SK-N-MC (cell line): ENCODE results near the gene MED13L.

Experiments used
- EZH2 ChIP-seq: fragments of 200-600 bp; sonication (generic); IDR thresholded peaks from one replicate; pipeline ENCODE4 v1.6.1; 2017; ENCODE audit warnings: antibody characterized with exemption
- POLR2AphosphoS5 ChIP-seq: IDR thresholded peaks from 2 replicates; pipeline ENCODE4 v1.6.1; 2012; ENCODE audit warnings: mild to moderate bottlenecking, low read depth, low read length, borderline replicate concordance

DNA sequence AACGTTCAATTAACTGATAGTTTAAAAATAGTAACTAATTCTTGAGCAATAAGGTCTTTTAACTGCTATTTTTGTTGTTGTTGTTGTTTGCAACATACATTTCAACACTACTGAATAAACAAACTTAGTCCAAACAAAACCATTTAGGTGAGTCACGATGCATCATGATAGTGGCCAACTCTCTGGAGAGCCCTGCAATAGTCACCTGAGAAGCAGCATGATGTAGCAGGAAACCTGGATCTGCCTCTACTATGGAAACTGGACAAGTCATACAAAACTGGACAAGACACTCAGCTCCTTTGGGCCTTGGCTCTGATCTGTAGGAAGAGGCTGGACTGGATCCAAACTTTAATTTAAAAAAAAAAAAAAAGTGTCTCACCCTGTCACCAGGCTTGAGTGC is 117.3 kb downstream of the MED13L start:
- TF ChIP-seq POLR2AphosphoS5 (no peak), EZH2 (no peak)
